HepG2 (cell line): Measurements from ENCODE around the gene NINJ2. TPM values are rescaled to one million over a fixed set of nuclear protein-coding genes. Genes with fewer than 3 reads are reported as not detected.

ENCODE experiments used
- HCFC1 ChIP-seq: fragments of 150-350 bp; IDR thresholded peaks from 2 replicates; pipeline ENCODE4 v1.6.1; 2014; ENCODE audit warnings: low read depth, low read length
- TMF1 ChIP-seq: sonication (generic); formaldehyde crosslinking; IDR thresholded peaks from 2 replicates; pipeline ENCODE4 v1.8.1; 2022; ENCODE audit warnings: low read depth, missing genetic modification reagents
- ZEB1 ChIP-seq: IDR thresholded peaks from 2 replicates; pipeline ENCODE4 v1.6.1; 2012; ENCODE audit warnings: mild to moderate bottlenecking, low read depth, inconsistent platforms; ENCODE audit not compliant: insufficient replicate concordance
- ZFP82 ChIP-seq: sonication (generic); formaldehyde crosslinking; IDR thresholded peaks from 2 replicates; pipeline ENCODE4 v1.5.1; 2020; ENCODE audit warnings: mild to moderate bottlenecking, missing genetic modification reagents, borderline replicate concordance
- ZNF430 ChIP-seq: sonication (generic); formaldehyde crosslinking; IDR thresholded peaks from 2 replicates; pipeline ENCODE4 v1.9.0; 2021; ENCODE audit warnings: mild to moderate bottlenecking, missing genetic modification reagents
- polyA plus RNA-seq, 8 experiments: library from polyadenylated mRNA; depleted of rRNA in 3 of 8; stranded (reverse) in 7 of 8; unstranded in 1 of 8; fragments of >200 nt; fragmentation: Illumina TruSeq in 4 of 8; extraction: Trizol in 4 of 8; gene quantifications; 2 replicates each; pipeline versions ENCODE4 v1.2.1 to v1.2.3, GENCODE V29; 2011 to 2016; ENCODE audit warnings: low read depth in 4 of 8, missing spikeins in 1 of 8, mixed read lengths in 1 of 8; ENCODE audit not compliant: insufficient read depth in 1 of 8
- total RNA-seq, 5 experiments: library from RNA; depleted of rRNA; stranded (reverse); fragments of >200 nt; fragmentation: Illumina TruSeq; extraction: Trizol; gene quantifications; 2 replicates each; pipeline ENCODE4 v1.2.3, GENCODE V29; 2016; ENCODE audit warnings: low read depth in 1 of 5
- TF ChIP-seq, protein P1 (sequence below): sonication (generic); formaldehyde crosslinking; IDR thresholded peaks from 2 replicates; pipeline ENCODE4 v1.8.0; 2023; ENCODE audit warnings: mild to moderate bottlenecking, missing genetic modification reagents
- TF ChIP-seq, protein P2 (sequence below), 2 experiments: sonication (generic) in 1 of 2; formaldehyde crosslinking in 1 of 2; IDR thresholded peaks; 2 replicates each; pipeline versions ENCODE4 v1.4.0 to v1.6.1; 2016 to 2020; ENCODE audit warnings: borderline replicate concordance in 1 of 2, low read depth in 1 of 2, mild to moderate bottlenecking in 1 of 2, missing genetic modification reagents in 1 of 2
- TF ChIP-seq, protein P3 (sequence below): sonication (generic); formaldehyde crosslinking; IDR thresholded peaks from 2 replicates; pipeline ENCODE4 v1.9.0; 2021; ENCODE audit warnings: missing genetic modification reagents, borderline replicate concordance
- TF ChIP-seq, protein P4 (sequence below): sonication (generic); formaldehyde crosslinking; IDR thresholded peaks from 2 replicates; pipeline ENCODE4 v1.4.0; 2020; ENCODE audit warnings: missing genetic modification reagents
- TF ChIP-seq, protein P5 (sequence below): sonication (generic); formaldehyde crosslinking; IDR thresholded peaks from 2 replicates; pipeline ENCODE4 v1.4.0; 2020; ENCODE audit warnings: low read depth, missing genetic modification reagents
- TF ChIP-seq, protein P6 (sequence below): sonication (generic); formaldehyde crosslinking; IDR thresholded peaks from 2 replicates; pipeline ENCODE4 v1.4.0; 2020; ENCODE audit warnings: missing genetic modification reagents

Gene NINJ2
- total and polyA plus RNA-seq, 2 of the 13 experiments (the other 11 are each of a cell fraction or from before 2014, with no cell fraction given), result 0.62 to 3.8 TPM

DNA sequence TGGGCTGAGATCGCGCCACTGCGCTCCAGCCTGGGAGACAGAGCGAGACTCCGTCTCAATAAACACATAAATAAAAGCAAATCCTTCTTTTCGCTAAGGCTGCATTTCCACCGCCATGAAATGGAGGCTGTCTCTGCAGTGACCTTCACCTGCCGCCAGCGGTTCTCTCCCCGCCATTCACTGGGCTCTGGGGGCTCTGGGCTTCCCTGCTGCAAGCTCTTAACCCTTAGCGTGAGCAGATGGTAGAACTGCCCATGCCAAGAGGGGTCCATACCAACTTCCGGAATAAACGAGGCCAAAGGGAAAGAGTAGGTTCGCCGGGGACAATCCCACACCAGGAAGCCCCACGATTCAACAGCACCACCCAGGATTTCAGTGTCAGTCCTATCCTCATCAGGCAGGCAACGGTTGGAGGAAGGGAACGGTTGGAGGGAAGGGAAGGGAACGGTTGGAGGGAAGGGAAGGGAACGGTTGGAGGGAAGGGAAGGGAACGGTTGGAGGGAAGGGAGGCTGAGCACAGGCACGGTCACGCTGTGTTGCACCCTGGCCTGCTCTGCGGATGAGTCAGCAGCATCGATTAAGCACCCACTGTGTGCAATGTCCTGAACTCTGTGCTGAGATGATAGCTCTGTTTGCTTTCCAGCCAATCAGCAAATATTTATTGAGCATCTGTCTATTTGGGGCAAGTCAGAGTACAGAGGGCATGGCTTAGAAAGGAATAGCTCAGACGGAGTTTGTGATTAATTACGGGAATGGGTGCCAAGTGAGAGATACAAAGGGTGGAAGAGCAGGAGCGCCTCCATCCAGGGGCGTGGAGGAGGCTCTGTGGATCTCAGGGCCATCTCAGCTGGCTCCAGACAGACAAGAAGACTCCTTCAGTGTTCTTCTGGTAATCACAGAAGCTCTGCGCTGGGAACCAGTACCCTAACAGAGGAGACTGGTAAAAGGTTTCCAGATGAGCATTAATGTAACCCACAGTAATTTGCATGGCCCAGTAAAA, 77.9 kb downstream of the NINJ2 start (continued):
- TF ChIP-seq, protein P1, sequence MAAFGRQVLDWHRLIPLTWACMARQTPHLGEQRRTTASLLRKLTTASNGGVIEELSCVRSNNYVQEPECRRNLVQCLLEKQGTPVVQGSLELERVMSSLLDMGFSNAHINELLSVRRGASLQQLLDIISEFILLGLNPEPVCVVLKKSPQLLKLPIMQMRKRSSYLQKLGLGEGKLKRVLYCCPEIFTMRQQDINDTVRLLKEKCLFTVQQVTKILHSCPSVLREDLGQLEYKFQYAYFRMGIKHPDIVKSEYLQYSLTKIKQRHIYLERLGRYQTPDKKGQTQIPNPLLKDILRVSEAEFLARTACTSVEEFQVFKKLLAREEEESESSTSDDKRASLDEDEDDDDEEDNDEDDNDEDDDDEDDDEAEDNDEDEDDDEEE, result no peak
- TF ChIP-seq ZFP82 (CRISPR knock-in tag) (no peak), ZNF430 (CRISPR knock-in tag) (peak; percentile 73; the same call in 1 of the 2 replicates), ZEB1 (no peak), HCFC1 (no peak), TMF1 (no peak)
- TF ChIP-seq, protein P2, sequence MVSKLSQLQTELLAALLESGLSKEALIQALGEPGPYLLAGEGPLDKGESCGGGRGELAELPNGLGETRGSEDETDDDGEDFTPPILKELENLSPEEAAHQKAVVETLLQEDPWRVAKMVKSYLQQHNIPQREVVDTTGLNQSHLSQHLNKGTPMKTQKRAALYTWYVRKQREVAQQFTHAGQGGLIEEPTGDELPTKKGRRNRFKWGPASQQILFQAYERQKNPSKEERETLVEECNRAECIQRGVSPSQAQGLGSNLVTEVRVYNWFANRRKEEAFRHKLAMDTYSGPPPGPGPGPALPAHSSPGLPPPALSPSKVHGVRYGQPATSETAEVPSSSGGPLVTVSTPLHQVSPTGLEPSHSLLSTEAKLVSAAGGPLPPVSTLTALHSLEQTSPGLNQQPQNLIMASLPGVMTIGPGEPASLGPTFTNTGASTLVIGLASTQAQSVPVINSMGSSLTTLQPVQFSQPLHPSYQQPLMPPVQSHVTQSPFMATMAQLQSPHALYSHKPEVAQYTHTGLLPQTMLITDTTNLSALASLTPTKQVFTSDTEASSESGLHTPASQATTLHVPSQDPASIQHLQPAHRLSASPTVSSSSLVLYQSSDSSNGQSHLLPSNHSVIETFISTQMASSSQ (IDR thresholded peaks at IDR 0.05; ENCODE audit: low read depth), result no peak
- TF ChIP-seq, protein P2 (CRISPR knock-in tag; IDR thresholded peaks at IDR 0.05; ENCODE audit: borderline replicate concordance), result no peak; the same call in 1 of the 2 replicates
- TF ChIP-seq, protein P3, sequence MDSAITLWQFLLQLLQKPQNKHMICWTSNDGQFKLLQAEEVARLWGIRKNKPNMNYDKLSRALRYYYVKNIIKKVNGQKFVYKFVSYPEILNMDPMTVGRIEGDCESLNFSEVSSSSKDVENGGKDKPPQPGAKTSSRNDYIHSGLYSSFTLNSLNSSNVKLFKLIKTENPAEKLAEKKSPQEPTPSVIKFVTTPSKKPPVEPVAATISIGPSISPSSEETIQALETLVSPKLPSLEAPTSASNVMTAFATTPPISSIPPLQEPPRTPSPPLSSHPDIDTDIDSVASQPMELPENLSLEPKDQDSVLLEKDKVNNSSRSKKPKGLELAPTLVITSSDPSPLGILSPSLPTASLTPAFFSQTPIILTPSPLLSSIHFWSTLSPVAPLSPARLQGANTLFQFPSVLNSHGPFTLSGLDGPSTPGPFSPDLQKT (CRISPR knock-in tag), result no peak
- TF ChIP-seq, protein P4, sequence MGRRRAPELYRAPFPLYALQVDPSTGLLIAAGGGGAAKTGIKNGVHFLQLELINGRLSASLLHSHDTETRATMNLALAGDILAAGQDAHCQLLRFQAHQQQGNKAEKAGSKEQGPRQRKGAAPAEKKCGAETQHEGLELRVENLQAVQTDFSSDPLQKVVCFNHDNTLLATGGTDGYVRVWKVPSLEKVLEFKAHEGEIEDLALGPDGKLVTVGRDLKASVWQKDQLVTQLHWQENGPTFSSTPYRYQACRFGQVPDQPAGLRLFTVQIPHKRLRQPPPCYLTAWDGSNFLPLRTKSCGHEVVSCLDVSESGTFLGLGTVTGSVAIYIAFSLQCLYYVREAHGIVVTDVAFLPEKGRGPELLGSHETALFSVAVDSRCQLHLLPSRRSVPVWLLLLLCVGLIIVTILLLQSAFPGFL (CRISPR knock-in tag), result no peak
- TF ChIP-seq, protein P5, sequence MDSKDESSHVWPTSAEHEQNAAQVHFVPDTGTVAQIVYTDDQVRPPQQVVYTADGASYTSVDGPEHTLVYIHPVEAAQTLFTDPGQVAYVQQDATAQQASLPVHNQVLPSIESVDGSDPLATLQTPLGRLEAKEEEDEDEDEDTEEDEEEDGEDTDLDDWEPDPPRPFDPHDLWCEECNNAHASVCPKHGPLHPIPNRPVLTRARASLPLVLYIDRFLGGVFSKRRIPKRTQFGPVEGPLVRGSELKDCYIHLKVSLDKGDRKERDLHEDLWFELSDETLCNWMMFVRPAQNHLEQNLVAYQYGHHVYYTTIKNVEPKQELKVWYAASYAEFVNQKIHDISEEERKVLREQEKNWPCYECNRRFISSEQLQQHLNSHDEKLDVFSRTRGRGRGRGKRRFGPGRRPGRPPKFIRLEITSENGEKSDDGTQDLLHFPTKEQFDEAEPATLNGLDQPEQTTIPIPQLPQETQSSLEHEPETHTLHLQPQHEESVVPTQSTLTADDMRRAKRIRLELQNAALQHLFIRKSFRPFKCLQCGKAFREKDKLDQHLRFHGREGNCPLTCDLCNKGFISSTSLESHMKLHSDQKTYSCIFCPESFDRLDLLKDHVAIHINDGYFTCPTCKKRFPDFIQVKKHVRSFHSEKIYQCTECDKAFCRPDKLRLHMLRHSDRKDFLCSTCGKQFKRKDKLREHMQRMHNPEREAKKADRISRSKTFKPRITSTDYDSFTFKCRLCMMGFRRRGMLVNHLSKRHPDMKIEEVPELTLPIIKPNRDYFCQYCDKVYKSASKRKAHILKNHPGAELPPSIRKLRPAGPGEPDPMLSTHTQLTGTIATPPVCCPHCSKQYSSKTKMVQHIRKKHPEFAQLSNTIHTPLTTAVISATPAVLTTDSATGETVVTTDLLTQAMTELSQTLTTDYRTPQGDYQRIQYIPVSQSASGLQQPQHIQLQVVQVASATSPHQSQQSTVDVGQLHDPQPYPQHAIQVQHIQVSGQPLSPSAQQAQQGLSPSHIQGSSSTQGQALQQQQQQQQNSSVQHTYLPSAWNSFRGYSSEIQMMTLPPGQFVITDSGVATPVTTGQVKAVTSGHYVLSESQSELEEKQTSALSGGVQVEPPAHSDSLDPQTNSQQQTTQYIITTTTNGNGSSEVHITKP (CRISPR knock-in tag), result peak; percentile 22; the same call in 1 of the 2 replicates
- TF ChIP-seq, protein P6, sequence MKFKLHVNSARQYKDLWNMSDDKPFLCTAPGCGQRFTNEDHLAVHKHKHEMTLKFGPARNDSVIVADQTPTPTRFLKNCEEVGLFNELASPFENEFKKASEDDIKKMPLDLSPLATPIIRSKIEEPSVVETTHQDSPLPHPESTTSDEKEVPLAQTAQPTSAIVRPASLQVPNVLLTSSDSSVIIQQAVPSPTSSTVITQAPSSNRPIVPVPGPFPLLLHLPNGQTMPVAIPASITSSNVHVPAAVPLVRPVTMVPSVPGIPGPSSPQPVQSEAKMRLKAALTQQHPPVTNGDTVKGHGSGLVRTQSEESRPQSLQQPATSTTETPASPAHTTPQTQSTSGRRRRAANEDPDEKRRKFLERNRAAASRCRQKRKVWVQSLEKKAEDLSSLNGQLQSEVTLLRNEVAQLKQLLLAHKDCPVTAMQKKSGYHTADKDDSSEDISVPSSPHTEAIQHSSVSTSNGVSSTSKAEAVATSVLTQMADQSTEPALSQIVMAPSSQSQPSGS (CRISPR knock-in tag), result peak; percentile 75; the same call in 1 of the 2 replicates
